Hepatocyte (in vitro differentiated cells): ENCODE results near the gene KCNN3. TPM values are rescaled to one million over a fixed set of nuclear protein-coding genes. Genes with fewer than 3 reads are reported as not detected.

Experiments
- DNase-seq: peaks from one replicate; pipeline ENCODE4 v3.0.0-alpha.2; 2016; ENCODE audit warnings: low spot score
- H2AFZ ChIP-seq: fragments of 200-600 bp; sonication (generic); 2 replicates; pipeline ENCODE4 v1.6.0; 2016; ENCODE audit warnings: antibody characterized with exemption, mild to moderate bottlenecking
- H3K27ac ChIP-seq: fragments of 200-600 bp; sonication (generic); 2 replicates; pipeline ENCODE4 v1.5.1; 2016; ENCODE audit warnings: mild to moderate bottlenecking
- H3K27me3 ChIP-seq: fragments of 200-600 bp; sonication (generic); 2 replicates; pipeline ENCODE4 v1.6.1; 2016
- H3K36me3 ChIP-seq: fragments of 200-600 bp; sonication (generic); replicated peaks from 2 replicates; pipeline ENCODE4 v1.5.1; 2016; ENCODE audit warnings: low read depth; ENCODE audit not compliant: insufficient read depth
- H3K4me1 ChIP-seq: fragments of 200-600 bp; sonication (generic); 2 replicates; pipeline ENCODE4 v1.5.1; 2016; ENCODE audit warnings: mild to moderate bottlenecking, moderate library complexity; ENCODE audit not compliant: insufficient read depth
- H3K4me2 ChIP-seq: fragments of 200-600 bp; sonication (generic); 2 replicates; pipeline ENCODE4 v1.6.0; 2016
- H3K4me3 ChIP-seq: fragments of 200-600 bp; sonication (generic); 2 replicates; pipeline ENCODE4 v1.5.1; 2016; ENCODE audit warnings: mild to moderate bottlenecking
- H3K79me2 ChIP-seq: fragments of 200-600 bp; sonication (generic); 2 replicates; pipeline ENCODE4 v1.6.0; 2017; ENCODE audit warnings: mild to moderate bottlenecking
- H3K9me2 ChIP-seq: fragments of 200-600 bp; sonication (generic); replicated peaks from 2 replicates; pipeline ENCODE4 v1.6.0; 2017; ENCODE audit warnings: mild to moderate bottlenecking; ENCODE audit not compliant: insufficient read depth
- H3K9me3 ChIP-seq: fragments of 200-600 bp; sonication (generic); 2 replicates; pipeline ENCODE4 v1.5.1; 2016; ENCODE audit warnings: low read depth, mild to moderate bottlenecking
- H4K20me1 ChIP-seq: fragments of 200-600 bp; sonication (generic); 2 replicates; pipeline ENCODE4 v1.6.0; 2016; ENCODE audit warnings: mild to moderate bottlenecking; ENCODE audit not compliant: insufficient read depth, poor library complexity, severe bottlenecking
- CTCF ChIP-seq: fragments of 200-600 bp; sonication (generic); IDR thresholded peaks from 2 replicates; pipeline ENCODE4 v1.5.1; 2016; ENCODE audit warnings: antibody characterized with exemption, mild to moderate bottlenecking; ENCODE audit not compliant: poor library complexity
- EZH2 ChIP-seq: fragments of 200-600 bp; sonication (generic); IDR thresholded peaks from 2 replicates; pipeline ENCODE4 v1.6.1; 2016; ENCODE audit warnings: antibody characterized with exemption, mild to moderate bottlenecking, borderline replicate concordance
- EZH2phosphoT487 ChIP-seq: fragments of 200-600 bp; sonication (generic); IDR thresholded peaks from one replicate; pipeline ENCODE4 v1.6.1; 2018; ENCODE audit warnings: antibody characterized with exemption, mild to moderate bottlenecking, low read depth, moderate library complexity; ENCODE audit not compliant: unreplicated experiment, severe bottlenecking
- WGBS: methylation state at CpG from one replicate; pipeline ENCODE4 v1.1.6; 2016; ENCODE audit warnings: low lambda C conversion rate; ENCODE audit errors: missing lambda C conversion rate; 5-methylcytosine and 5-hydroxymethylcytosine counted together
- polyA plus RNA-seq: library from polyadenylated mRNA; unstranded; fragments of >200 nt; fragmentation: Nextera tagmentation; extraction: Ambion mirVana; gene quantifications from 2 replicates; pipeline ENCODE4 v1.2.1, GENCODE V29; 2016
- total RNA-seq: library from RNA; depleted of rRNA; stranded (reverse); fragments of >200 nt; gene quantifications from 2 replicates; pipeline ENCODE4 v1.2.3, GENCODE V29; 2014

Gene KCNN3
- total and polyA plus RNA-seq, 2 experiments from 2014 or later = 0.56 to 0.67 TPM

DNA sequence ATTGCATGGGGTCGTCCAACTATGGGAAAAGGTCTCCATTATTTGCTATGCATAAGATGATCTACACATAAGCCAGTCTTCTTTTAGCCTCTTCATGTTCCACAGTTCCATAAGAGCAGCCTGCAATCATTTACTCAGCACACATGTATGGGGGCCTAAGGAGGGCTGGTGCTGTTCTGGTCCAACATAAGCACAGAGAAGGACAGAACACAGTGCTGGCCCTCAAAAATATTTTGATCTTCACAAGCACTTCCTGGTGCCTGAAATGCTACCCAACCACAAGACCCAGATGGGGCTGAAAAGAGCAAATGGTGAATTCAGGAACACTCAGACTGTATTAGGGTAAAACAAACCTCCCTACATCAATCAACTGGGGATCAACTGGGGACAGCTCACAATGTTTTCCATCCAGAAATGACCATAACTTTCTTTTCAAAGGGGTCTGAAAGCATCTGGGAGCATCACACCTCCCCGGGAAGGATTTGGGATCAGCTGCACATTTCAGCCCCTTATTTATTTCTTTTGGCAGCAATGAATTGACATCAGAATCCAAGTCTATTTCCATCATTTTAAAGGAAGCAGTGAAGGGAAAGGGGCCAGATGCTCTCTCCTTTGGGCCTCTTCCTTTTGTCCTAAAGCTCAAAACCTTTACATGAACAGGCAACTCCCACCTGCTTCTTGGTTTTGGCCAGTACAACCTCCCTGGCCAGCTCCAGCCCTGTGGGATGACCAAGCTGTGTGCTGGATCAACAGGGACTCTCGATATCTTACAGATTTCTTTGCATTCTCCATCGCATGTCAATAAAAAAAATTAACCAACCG is 45.7 kb downstream of the KCNN3 start:
- Histone ChIP-seq H2AFZ (no peak overlapping the region), H3K9me3 (no peaks in the 10 kb centered on the region), H3K79me2 (no peaks in the 10 kb centered on the region), H3K27ac (no peak overlapping the region), H3K9me2 (no peaks in the 10 kb centered on the region), H4K20me1 (no peaks in the 10 kb centered on the region), H3K4me1 (no peaks in the 10 kb centered on the region), H3K4me2 (no peak overlapping the region), H3K36me3 (no peaks in the 10 kb centered on the region), H3K4me3 (no peak overlapping the region), H3K27me3 (no peaks in the 10 kb centered on the region)
- no peak for TF ChIP-seq CTCF
- no peak for TF ChIP-seq EZH2phosphoT487
- no peak for TF ChIP-seq EZH2
- DNase-seq = no peak
- WGBS = 93% methylated on average over 5 of the region's 5 CpGs

GRCh38 chr1:154822717-154823116 is 47.4 kb downstream of the KCNN3 start:
- DNase-seq = no peak
- TF ChIP-seq CTCF (no peak), EZH2 (no peak), EZH2phosphoT487 (no peak)
- Histone ChIP-seq H3K79me2 (no peaks in the 10 kb centered on the region), H3K4me3 (no peak overlapping the region), H3K27me3 (no peaks in the 10 kb centered on the region), H3K4me1 (no peaks in the 10 kb centered on the region), H4K20me1 (no peaks in the 10 kb centered on the region), H3K9me3 (no peaks in the 10 kb centered on the region), H2AFZ (no peak overlapping the region), H3K36me3 (no peaks in the 10 kb centered on the region), H3K9me2 (no peaks in the 10 kb centered on the region), H3K27ac (no peak overlapping the region), H3K4me2 (no peak overlapping the region)
- 63% methylated on average over 6 of the region's 6 CpGs for WGBS

DNA sequence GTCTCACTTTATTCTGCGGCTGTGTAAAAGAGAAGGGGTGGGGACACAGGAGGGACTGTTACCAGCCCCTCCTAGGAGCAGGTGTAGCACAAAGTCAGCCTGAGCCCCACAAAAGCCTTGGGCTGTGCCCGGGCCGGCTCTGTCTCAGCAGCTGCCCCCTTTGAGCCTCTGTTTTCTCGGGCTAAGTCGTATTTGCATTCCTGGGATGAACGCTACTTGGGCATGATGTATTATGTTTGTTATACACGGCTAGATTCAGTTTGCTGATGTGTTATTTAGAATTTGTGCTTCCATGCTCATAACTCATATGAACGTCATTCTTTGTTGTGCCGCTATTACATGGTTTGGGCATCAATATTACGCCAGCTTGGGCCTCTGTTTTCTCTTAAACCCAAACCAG is 47.8 kb downstream of the KCNN3 start:
- no peak overlapping the region for H2AFZ ChIP-seq
- no peak overlapping the region for H3K4me2 ChIP-seq
- H3K9me3 ChIP-seq = no peaks in the 10 kb centered on the region
- no peak for DNase-seq
- no peaks in the 10 kb centered on the region for H3K36me3 ChIP-seq
- H3K4me3 ChIP-seq = no peak overlapping the region
- H3K27ac ChIP-seq = no peak overlapping the region
- 80% methylated on average over 10 of the region's 10 CpGs for WGBS
- no peaks in the 10 kb centered on the region for H3K9me2 ChIP-seq
- H3K79me2 ChIP-seq = no peaks in the 10 kb centered on the region
- no peaks in the 10 kb centered on the region for H4K20me1 ChIP-seq
- TF ChIP-seq EZH2 (no peak), CTCF (no peak), EZH2phosphoT487 (no peak)
- H3K4me1 ChIP-seq = no peaks in the 10 kb centered on the region
- no peaks in the 10 kb centered on the region for H3K27me3 ChIP-seq
